IPS-11a (cell line): Measurements from ENCODE around the gene HSD17B1.
"Not testable (repeated sequence)": the region's sequence is repeated elsewhere in the genome, so short reads cannot be mapped to it uniquely, and the experiment has no call there.

Source experiments
- H3K4me3 ChIP-seq: one replicate; pipeline ENCODE4 v1.5.1; 2013; ENCODE audit warnings: low read depth, low read length, control low read depth

HSD17B1 gene, protein sequence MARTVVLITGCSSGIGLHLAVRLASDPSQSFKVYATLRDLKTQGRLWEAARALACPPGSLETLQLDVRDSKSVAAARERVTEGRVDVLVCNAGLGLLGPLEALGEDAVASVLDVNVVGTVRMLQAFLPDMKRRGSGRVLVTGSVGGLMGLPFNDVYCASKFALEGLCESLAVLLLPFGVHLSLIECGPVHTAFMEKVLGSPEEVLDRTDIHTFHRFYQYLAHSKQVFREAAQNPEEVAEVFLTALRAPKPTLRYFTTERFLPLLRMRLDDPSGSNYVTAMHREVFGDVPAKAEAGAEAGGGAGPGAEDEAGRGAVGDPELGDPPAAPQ

DNA sequence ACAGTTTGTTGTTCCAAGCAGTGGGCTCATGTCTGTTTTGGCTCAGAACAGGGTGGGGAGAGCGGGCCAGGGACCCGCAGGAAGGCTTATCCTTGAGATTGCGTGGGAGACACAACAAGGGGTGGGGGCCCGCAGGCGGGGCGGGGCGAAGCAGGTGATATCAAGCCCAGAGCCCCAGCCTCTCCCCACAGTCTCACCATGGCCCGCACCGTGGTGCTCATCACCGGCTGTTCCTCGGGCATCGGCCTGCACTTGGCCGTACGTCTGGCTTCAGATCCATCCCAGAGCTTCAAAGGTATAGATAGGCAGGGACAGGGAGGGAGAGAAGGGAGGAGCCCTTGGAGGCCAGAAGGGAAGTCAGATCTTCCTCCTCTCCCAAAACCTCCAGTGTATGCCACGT lies at the start of gene HSD17B1:
HSD17B1 (plus strand) TSS at position 188 of the 400 bp plus-strand sequence; CDS start at position 199, 11 bp downstream.
- not testable (repeated sequence) for H3K4me3 ChIP-seq

DNA sequence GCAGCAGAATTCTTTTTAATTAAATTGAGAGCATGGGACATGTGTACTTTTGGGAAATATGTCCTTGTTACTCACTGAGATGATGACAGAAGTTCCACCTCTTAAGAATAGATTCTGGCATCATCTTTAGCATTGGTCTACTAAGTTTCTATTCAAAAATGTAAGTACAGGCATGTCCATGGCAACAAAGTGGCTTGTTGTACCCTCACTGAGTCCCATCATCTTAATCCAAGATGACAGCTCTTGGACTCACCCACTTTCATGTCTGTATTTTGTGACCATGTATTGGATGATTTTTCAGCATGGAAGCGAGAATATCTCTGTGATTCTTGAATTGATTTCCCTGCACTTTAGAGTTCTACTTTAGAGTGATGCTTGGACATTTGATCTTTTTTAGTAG lies 49.8 kb upstream of the HSD17B1 start:
- no peak overlapping the region for H3K4me3 ChIP-seq

DNA sequence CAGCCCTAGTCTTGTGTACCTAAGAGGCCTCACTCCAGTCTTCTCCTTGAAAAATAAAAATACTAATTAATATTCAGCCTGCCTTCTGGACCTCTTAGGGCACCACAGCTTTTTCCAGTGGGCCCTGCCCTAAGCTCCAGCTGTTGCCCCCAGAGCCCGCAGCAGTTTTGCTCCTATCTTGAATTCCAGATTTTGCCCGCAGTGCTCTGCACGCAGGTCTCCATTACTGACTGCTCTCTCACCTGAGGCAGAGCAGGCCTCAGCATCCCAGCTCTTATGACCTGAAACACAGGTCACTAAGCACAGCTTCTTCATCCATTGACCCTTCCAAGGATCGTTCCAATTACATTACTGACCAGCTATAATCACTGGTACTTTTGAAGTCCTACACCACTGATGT lies 45.1 kb upstream of the HSD17B1 start:
- H3K4me3 ChIP-seq: no peak overlapping the region

DNA sequence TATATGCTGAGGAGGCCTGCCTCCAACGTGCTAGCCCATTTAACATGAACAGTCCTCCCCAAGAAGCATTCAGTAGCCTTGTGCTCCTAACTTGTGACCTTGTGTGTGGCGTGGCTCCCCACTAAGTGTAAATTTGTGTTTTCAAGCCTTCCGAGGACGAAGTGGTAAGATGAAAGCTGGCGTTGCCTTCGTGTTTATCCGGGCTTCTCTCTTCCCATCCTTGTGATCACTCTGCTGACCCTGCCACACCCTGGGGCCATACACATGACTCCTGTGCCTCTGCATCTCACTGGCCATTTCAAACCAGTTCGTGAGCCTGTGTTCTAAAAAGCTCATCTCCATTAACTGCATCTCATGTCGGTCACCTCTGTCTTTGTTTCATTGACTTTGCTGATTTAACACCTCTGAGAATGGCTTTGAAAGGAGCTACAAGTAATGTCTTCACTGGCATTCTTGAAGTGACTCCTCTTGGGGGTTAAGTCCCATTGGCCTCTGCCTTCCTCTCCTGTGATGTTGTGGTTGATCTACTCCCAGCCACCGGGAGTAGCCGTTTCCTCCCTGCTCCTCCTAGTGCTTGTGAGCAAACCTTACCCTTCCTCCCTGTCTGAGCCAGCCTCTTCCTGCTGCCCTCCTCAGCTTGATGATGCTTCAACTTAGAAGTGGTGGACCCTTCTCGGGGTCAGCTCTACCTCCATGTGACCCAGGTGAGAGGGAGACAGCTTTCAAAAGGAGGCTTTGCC lies 44.1 kb upstream of the HSD17B1 start:
- no peak overlapping the region for H3K4me3 ChIP-seq

DNA sequence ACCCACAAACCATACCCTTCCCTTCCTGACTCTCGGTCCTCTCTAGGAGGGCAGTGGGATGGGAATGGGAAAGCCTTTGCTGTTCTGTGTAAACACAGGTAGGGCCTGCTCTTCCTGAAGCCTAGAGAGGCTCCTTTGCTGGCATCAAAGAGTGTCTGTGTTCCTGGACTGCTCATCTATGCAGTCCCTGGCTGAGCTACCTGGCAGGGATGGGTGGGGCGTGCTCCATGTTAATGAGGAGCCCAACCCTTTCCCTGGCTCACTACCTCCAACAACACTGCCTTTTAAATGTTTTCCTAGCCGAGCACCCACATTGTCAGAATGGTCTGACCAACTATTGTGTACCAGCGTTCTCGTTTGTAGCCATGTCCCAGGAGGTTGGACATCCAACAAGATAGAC lies 43.3 kb upstream of the HSD17B1 start:
- H3K4me3 ChIP-seq: no peak overlapping the region

DNA sequence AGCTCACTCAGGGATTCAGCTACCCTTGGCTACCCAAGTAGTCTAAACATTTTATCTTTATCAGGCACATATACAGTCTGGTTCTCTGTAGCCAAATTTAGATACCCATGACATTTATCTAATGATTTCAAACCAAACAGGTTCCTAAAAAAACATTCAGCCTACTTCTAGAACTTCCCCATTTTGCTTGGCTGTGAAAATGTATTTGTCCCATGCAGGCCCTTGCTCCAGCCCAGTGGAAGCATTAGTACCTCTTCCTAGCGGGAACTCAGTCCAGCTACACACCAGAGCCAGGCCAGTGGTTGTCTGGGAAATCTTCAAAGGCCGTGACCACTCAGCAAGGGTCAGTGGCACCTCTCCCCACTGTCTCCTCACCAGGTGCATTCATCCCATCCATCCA lies 42.9 kb upstream of the HSD17B1 start:
- H3K4me3 ChIP-seq: no peak overlapping the region

DNA sequence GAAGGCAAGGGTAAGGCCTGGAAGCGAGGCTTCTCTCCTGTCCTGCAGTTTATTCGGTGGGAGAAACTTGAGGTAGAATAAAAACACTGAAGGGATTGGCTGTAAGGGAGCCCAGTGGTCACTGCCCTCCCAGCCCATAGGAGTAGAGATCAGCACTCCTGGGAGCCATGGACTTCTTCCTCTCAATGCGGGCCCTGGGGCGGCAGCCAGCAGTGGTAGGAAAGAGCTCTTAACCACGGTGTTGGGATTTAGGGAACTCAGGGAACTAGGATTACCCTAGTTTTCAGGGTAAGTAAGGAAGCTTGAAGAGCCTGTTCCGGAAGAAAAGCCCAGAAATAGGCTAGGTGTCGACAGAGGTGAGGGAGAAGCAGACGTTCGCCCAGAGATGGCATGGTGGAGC lies 40.5 kb upstream of the HSD17B1 start:
- no peak overlapping the region for H3K4me3 ChIP-seq

DNA sequence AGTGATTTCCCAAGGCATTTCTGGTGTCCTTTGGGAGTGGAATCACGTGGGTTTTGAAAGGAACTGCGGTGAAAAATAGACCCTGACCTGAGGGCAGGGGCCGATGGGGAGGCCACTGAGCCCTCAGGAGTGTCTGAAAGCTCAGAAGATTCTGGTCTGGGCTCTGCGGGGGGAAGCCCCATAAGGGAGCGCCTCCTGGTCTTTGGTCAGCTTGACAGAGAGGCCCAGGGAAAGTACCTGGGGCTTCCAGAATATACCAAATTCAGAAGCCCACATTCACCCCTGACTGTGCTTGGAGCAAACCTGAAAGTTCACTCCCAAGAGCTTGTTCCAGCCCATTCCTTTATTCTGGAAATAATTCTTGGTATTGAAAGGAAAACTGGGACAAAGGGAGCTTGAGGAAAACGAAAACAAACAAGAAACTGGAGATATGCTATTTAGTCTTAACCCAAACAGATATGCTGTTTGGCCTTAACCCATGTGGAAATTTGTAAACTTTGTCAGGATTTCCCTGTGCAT lies 39.9 kb upstream of the HSD17B1 start:
- no peak overlapping the region for H3K4me3 ChIP-seq

DNA sequence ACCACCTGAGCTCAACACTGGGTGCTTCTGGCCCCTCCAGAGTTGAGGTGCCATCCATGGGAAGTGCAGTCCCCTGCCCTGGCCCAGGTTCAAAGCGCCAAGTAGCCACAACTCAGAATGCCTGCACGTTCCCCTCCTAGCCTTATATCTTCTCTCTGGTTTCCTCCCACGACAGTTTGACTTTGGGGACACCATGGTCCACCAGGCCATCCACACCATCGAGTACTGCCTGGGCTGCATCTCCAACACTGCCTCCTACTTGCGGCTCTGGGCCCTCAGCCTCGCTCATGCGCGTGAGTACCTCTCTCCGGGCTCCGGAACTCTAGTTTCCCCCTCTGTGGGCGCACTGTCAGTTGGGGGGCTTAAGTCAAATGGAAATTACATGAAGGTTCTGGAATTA lies 39.0 kb upstream of the HSD17B1 start:
- H3K4me3 ChIP-seq: no peak overlapping the region

DNA sequence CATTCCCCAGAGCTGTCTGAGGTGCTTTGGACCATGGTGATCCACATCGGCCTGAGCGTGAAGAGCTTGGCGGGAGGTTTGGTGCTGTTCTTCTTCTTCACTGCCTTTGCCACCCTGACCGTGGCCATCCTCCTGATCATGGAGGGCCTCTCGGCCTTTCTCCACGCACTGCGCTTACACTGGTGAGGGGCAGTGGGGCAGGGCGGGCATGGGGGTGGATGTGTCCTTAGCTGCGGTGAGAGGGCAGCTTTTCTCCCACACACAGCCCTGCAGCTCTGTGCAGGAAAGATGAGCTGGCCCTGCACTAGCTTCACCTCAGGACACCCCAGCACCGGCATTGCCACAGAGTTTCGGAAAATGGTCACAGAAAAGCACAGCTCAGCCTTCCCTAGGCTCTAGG lies 38.4 kb upstream of the HSD17B1 start:
- H3K4me3 ChIP-seq: no peak overlapping the region

DNA sequence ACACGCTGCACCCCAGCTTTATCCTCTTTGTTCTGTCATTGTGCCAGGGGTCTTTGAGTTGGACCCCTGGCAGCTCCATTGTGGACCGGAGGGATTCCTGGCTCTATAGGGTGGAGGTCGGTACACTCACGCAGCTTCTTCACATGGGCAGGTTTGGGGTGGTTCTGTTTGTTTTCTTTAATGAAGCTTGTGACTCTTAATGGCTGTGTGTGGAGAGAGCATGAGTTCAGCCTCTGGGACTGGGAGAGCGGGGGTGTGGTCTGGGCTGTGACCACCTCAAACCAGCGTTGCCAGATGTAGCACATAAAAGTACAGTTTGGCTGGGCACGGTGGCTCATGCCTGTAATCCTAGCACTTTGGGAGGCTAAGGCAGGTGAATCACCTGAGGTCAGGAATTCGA lies 37.9 kb upstream of the HSD17B1 start:
- H3K4me3 ChIP-seq: no peak overlapping the region

DNA sequence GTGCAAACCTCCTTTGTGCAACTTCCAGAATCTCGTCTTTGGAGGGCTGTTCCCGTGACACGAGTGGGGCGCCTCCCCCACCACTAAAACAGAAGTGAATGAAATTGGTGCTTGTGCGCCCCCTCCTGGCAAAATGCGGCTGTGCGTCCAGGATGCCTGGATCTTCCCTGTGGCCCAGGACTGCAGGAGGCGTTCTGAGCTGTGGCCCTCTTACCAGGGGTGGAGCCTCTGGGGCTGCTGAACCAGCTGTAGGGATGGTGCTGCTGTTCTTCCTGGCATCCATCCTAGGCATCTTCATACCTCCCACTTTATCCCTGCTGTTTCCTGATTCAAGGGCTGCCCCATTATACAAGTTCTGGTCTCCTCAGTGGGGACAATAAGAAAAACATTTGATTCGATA lies 35.2 kb upstream of the HSD17B1 start:
- H3K4me3 ChIP-seq: no peak overlapping the region

DNA sequence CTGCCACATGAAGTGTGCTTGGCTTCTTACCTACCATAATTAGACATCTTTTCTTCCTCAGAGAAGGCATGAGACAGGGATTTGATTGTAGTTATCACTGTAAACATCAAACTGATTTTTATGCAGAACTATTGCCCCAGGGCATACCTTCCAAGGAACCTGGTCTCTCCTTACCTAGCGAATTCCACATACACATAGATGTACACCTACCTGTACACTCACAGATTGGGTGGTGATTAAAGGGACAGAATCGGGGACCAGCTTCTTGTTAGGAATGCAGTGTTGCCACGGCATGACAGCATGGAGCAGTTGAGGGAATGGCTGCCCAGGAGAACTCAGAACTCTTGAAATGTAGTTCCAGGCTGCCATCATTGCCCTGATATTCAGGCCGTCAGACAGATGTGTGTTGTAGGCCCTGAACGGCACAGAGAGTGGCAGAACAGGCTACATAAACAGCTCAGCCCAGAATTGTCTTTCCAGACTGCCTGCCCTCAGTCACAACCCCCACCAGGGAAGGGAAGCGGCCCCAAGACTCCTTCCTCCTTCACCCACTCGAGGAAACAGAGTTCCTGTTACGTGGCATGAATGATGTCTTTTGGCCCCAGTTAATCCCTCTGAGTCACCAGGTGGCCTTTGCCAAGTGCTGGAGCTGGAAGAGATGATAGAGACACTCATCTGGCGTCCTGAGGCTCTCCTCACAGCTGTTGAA lies 34.5 kb upstream of the HSD17B1 start:
- no peak overlapping the region for H3K4me3 ChIP-seq

DNA sequence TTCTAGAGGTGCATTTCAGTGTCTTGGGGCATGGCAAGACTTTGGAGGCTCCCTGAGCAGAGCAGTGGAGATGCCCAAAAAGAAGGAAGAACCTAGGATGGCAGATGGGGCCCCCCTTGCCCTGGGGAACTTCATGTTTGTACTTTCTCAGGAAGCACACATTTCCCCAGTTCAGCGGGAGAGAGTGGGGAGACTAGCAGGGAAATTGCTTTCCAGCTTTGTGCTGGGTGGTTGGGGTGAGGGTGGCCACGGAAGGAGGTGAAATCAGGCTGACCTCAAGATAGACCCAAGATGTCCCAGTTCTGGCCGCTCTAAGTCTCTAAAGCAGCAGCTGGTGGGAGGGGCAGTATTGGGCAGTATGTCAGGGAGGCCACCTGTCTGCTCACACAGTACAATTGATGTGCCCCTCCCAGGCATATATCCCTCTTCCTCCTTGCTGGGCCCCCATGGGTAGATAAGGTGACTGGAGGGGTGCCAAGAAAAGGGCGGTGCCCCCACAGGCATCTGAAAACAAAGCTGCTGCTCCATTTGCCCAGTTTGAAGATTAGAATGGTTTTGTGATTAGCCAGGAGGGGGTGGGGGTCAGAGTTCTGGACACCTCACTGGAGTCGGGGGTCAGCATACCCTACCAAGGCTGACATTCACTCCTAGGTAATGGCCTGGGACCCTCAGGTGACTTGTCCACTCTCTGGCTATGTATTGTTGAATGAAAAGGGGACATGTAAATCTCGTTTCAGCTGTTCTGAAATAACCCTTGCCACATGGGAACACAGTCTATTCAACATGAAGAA lies 33.8 kb upstream of the HSD17B1 start:
- no peak overlapping the region for H3K4me3 ChIP-seq

DNA sequence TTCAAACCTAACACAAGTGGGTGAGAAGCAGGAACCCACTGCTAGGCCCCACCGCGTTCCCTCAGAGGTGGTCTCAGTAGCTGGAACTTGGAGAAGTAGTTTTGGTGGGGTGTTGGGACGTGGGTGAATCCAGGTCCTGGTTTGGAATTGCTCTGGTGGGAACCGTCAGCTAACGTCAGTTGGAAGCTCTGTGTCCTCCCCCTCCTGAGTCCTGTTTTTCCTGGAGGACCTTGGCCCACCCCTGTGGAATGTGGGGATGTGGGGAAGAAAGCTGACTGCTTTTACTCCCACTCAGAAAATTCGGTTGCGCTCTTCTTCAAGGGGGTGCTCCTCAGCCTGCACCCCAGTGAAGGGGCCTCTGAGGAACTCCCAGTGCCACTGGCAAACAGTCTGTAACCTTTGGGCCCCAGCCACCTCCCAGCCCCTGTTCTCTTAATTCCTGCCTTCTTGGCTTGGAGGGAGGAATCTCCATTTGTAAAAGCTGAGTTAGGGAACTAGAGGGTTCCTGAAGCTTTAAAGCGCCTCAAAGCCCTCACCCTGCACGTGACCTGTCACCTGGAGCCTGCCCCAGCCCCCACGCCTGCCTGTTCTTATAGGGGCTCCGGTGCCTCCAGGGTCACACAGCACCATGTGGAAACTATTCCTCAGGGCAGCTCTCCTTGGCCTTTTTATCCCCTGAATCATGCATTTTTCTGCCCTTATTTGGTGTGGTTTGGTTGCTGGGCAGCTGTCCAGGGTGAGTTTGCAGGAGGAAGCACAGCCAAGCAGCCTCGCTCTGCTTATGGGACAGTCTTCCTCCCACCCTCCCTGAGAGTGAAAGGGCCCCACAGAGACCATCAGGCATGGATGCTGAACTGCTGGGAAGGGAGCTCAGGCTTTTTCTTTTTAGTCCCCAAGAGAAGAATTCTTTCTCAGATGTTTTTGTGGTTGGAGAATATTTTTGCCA lies 32.9 kb upstream of the HSD17B1 start:
- no peak overlapping the region for H3K4me3 ChIP-seq

DNA sequence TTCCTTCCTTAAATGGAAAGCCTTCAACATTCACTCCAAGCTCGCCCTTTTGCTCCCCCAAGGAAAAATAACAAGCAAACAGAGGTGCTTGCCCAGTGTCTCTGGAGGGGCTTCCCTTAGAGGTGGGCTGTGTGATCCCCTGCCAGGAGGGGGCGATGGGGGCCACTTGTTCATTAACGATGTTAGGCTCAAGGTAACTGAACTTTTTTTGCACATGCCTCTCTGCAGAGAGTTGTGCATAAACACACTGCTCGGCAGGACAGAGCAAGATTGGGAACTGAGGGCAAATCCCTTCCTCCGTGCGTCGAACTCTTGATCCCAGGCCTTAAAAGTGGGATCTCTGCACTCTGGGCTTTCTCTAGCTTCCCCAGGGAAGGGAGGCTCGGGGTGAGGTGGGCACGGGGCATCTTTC lies 32.2 kb upstream of the HSD17B1 start:
- H3K4me3 ChIP-seq: no peak overlapping the region

DNA sequence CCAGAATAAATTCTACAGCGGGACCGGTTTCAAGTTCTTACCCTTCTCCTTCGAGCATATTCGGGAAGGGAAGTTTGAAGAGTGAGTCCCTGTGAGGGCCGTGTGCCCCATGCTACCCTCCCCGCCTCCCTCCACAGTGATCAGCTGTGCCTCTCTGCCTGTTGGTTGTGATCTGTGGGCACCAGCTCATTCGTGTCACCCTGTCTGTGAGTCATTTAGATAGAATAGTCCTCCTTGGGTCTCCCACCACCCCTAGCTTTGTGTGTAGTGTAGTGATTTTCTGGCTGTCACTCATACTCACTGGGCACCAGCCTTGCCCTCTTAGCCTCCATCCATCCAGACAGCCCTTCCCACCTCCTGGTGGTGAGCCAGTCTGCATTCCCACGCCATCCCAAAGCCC lies 31.7 kb upstream of the HSD17B1 start:
- no peak overlapping the region for H3K4me3 ChIP-seq

DNA sequence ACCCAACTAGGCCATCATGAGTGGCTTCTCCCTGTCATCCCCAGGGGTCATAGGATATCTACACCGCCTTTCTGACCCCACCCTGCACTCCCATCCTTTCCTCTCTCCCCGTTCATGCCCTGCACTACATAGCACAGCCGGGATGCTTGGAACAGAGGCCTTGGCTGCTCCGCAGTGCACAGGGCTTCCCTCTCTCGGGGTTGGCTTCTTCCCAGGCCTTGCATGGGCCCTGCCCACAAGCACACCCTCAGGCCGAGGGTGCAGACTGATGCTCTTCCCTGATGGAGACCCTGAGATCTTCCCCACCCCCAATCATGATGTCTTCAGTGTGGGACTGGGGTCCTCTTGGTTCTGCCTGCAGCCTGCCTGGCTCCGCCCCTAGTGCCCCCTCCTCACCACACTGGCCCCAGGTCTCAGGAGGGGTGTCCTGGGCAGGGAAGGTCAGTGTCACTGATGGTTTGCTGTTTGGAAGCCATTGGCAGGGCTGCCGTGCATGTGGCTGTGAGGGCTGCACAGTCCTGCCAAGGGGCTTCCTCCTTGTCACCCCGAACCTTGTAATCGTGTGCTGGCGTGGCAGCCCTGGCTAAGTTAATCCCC lies 31.0 kb upstream of the HSD17B1 start:
- no peak overlapping the region for H3K4me3 ChIP-seq

DNA sequence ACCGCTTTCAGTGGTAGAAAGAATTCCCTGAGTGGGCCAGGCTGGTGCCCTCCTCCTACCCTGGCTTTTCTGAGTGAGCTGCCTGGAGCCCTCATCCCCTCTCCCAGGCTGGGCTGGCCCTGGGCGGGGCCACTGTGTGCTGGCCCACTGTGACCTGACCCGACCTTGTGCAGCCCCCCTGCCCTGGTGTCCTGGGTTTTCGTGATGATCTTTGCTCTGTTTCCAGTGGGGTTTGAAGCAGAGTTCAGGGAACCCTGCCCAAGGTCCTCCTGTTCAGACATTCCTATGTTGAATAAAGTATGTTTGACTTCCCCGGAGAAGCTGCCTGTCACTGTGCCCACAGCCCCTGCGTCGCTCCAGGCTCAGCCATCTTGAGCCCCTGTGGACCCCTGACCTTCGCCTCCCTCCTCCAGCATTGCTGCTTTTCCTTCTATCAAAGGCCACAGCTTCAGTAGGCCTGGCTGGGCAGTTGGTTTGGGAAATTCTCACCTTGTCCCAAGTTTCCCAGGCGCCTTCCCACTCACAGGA lies 30.4 kb upstream of the HSD17B1 start:
- H3K4me3 ChIP-seq: no peak overlapping the region
